Ramos (cell line): ENCODE results near the gene CD99L2.

Experiments used
- in situ Hi-C: fragments of 300-500 bp; cut with MboI; formaldehyde crosslinking; loops from one replicate; pipeline ENCODE4 v1.14.3; 2022; ENCODE audit warnings: low sequenced_read_pairs; ENCODE audit not compliant: unreplicated experiment

The CD99L2 gene

DNA sequence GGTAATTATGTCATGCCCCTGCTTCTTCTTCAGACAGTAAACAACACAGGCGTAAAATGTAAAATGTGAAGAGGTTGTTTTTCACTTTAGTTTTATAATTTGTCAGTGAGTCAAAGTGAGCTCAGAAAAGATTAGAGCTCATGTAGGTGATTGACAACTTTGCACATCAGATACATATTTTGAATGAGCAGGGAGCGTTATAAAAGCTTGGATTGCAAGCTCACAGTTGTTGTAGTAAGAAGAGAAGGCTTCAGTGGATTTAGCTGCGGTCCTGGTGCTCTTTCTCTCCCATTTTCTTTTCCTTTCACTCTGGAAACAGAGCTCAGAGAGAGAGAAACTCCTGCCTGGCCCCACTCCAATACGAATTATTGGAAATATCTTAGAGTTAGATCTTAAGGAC, 178.8 kb downstream of the CD99L2 start:
- in situ Hi-C loops, result no loop called here
